ENCODE measurements around the gene SLC16A4.
A peak's percentile ranks its signal among the peaks of the same experiment; 100 is the strongest.
"Not testable (repeated sequence)": the region's sequence is repeated elsewhere in the genome, so short reads cannot be mapped to it uniquely, and the experiment has no call there.

The SLC16A4 gene

GRCh38 chr1:110390692-110391245 is at the start of gene SLC16A4:
Gene SLC16A4, minus strand, starts transcription at chr1:110391026. Its CDS starts 1,703 bp downstream, at chr1:110389323.
- DNase-seq (ENCODE audit: low read depth), result peak; percentile 67

- not testable (repeated sequence) for DNase-seq (ENCODE audit: low read depth)
Observed at GRCh38 chr1:110439873-110440272, 49.0 kb upstream of the SLC16A4 start.

- DNase-seq (ENCODE audit: low read depth), result no peak
Observed at GRCh38 chr1:110438893-110439292, 48.1 kb upstream of the SLC16A4 start.

- not testable (repeated sequence) for DNase-seq (ENCODE audit: low read depth)
Observed at GRCh38 chr1:110437645-110438299, 46.9 kb upstream of the SLC16A4 start.

GRCh38 chr1:110436635-110437034 is 45.8 kb upstream of the SLC16A4 start:
- DNase-seq (ENCODE audit: low read depth), result no peak

GRCh38 chr1:110434946-110435345 is 44.1 kb upstream of the SLC16A4 start:
- DNase-seq (ENCODE audit: low read depth), result no peak

GRCh38 chr1:110433803-110434202 is 43.0 kb upstream of the SLC16A4 start:
- DNase-seq (ENCODE audit: low read depth), result no peak

- DNase-seq (ENCODE audit: low read depth), result no peak
Observed at GRCh38 chr1:110433213-110433612, 42.4 kb upstream of the SLC16A4 start.

GRCh38 chr1:110430901-110431300 is 40.1 kb upstream of the SLC16A4 start:
- no peak for DNase-seq (ENCODE audit: low read depth)

- DNase-seq (ENCODE audit: low read depth), result no peak
Observed at GRCh38 chr1:110430366-110430765, 39.5 kb upstream of the SLC16A4 start.

GRCh38 chr1:110428946-110429345 is 38.1 kb upstream of the SLC16A4 start:
- no peak for DNase-seq (ENCODE audit: low read depth)

GRCh38 chr1:110426854-110427253 is 36.0 kb upstream of the SLC16A4 start:
- DNase-seq (ENCODE audit: low read depth), result no peak

GRCh38 chr1:110425612-110426152 is 34.9 kb upstream of the SLC16A4 start:
- no peak for DNase-seq (ENCODE audit: low read depth)

GRCh38 chr1:110424699-110425611 is 34.1 kb upstream of the SLC16A4 start:
- no peak for DNase-seq (ENCODE audit: low read depth)

GRCh38 chr1:110420874-110421793 is 30.3 kb upstream of the SLC16A4 start:
- peak; percentile 16 for DNase-seq (ENCODE audit: low read depth)

GRCh38 chr1:110420023-110420662 is 29.3 kb upstream of the SLC16A4 start:
- DNase-seq (ENCODE audit: low read depth), result no peak

GRCh38 chr1:110418729-110419128 is 27.9 kb upstream of the SLC16A4 start:
- DNase-seq (ENCODE audit: low read depth), result no peak

- not testable (repeated sequence) for DNase-seq (ENCODE audit: low read depth)
Observed at GRCh38 chr1:110413045-110413444, 22.2 kb upstream of the SLC16A4 start.

- no peak for DNase-seq (ENCODE audit: low read depth)
Observed at GRCh38 chr1:110412576-110412975, 21.8 kb upstream of the SLC16A4 start.

- DNase-seq (ENCODE audit: low read depth), result no peak
Observed at GRCh38 chr1:110411173-110411735, 20.4 kb upstream of the SLC16A4 start.

GRCh38 chr1:110409316-110409715 is 18.5 kb upstream of the SLC16A4 start:
- DNase-seq (ENCODE audit: low read depth), result no peak
